Measurements from ENCODE around the gene KCNJ12. TPM values are rescaled to one million over a fixed set of nuclear protein-coding genes. Genes with fewer than 3 reads are reported as not detected.
"Not testable (repeated sequence)": the region's sequence is repeated elsewhere in the genome, so short reads cannot be mapped to it uniquely, and the experiment has no call there.

KCNJ12 gene
- total RNA-seq, 2 donors from 2014 or later, result not detected

GRCh38 chr17:21345236-21345635, 30.9 kb upstream of the KCNJ12 start:
- H3K27me3 Mint-ChIP-seq, result no peaks in the 10 kb centered on the region
- no peaks in the 10 kb centered on the region for H3K9me3 Mint-ChIP-seq
- H3K4me3 Mint-ChIP-seq, result no peak overlapping the region
- no peak overlapping the region for H3K27ac Mint-ChIP-seq
- DNase-seq (ENCODE audit: low spot score) (no peak), ATAC-seq (no peak)
- H3K36me3 Mint-ChIP-seq, result no peaks in the 10 kb centered on the region
- peaks cover 0 to 7% of the 10 kb centered on the region in 2 donors for H3K4me1 Mint-ChIP-seq (ENCODE audit: low read depth in 2 of 2)

DNA sequence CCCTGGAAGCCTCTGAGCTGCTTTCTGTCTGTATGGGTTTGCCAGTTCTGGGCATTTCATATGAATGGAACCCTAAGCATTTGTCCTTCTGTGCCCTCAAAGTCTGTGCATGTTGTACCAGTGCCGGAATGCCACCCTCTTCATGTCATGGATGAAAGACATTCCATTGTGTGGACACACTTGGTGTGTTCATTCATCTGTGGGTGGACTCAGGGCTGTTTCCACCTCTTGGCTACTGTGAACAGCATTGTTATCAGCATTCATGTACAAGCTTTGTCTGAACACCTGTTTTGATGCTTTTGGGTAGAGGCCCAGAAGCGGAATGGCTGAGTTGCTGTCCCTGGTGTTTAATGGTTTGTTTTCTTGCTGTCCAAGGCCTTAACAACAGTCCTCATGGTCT, 30.1 kb upstream of the KCNJ12 start:
- H3K36me3 Mint-ChIP-seq; DNase-seq (ENCODE audit: low spot score); H3K4me1 Mint-ChIP-seq (ENCODE audit: low read depth in 2 of 2); ATAC-seq; H3K4me3 Mint-ChIP-seq; H3K27ac Mint-ChIP-seq; H3K9me3 Mint-ChIP-seq; H3K27me3 Mint-ChIP-seq: not testable (repeated sequence)

DNA sequence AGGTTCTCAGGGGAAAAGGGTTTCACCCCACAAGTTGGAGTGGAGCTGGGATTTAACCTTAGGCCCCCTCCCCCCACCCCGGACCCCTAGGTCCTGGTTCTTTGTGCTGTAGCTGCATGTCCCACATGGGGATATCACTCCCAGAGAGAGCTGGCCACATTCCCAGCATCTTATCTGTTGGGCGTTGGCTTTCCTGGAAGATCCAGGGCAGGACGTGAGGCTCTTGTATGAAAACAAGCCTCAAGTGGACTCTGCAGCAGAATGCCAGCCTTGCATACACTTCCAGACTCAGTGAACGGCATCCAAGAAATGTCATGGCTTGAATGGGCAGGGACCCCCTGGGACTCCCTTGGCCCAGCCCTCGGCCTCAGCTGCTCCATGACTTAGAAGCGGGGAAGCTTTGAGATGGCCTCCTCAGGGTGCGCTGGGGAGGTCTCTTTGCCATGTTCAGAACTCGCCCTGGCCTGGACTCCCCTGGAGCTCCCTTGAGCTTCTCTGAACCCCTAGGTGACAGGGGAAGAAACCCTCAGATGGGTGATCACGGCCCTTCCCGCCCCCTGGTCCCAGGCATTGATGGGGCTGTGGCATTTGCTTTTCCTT, 29.4 kb upstream of the KCNJ12 start:
- not testable (repeated sequence) for H3K4me1 Mint-ChIP-seq (ENCODE audit: low read depth in 2 of 2); H3K9me3 Mint-ChIP-seq; H3K4me3 Mint-ChIP-seq; H3K36me3 Mint-ChIP-seq; H3K27me3 Mint-ChIP-seq; H3K27ac Mint-ChIP-seq; DNase-seq (ENCODE audit: low spot score); ATAC-seq

GRCh38 chr17:21347660-21348059, 28.5 kb upstream of the KCNJ12 start:
- H3K4me3 Mint-ChIP-seq; H3K27ac Mint-ChIP-seq; H3K4me1 Mint-ChIP-seq (ENCODE audit: low read depth in 2 of 2); ATAC-seq; DNase-seq (ENCODE audit: low spot score); H3K36me3 Mint-ChIP-seq; H3K9me3 Mint-ChIP-seq; H3K27me3 Mint-ChIP-seq: not testable (repeated sequence)

GRCh38 chr17:21348081-21348925, 27.9 kb upstream of the KCNJ12 start:
- not testable (repeated sequence) for H3K9me3 Mint-ChIP-seq; H3K27ac Mint-ChIP-seq; DNase-seq (ENCODE audit: low spot score)

GRCh38 chr17:21348926-21349261, 27.3 kb upstream of the KCNJ12 start:
- DNase-seq (ENCODE audit: low spot score); H3K36me3 Mint-ChIP-seq; H3K27me3 Mint-ChIP-seq; H3K4me1 Mint-ChIP-seq (ENCODE audit: low read depth in 2 of 2); H3K4me3 Mint-ChIP-seq; H3K27ac Mint-ChIP-seq; H3K9me3 Mint-ChIP-seq: not testable (repeated sequence)
- ATAC-seq, result peak in 1 of 2 donors; percentile 2

More at GRCh38 chr17:21348081-21348925, 27.9 kb upstream of the KCNJ12 start:
- H3K27me3 Mint-ChIP-seq; H3K36me3 Mint-ChIP-seq; H3K4me3 Mint-ChIP-seq; H3K4me1 Mint-ChIP-seq (ENCODE audit: low read depth in 2 of 2): not testable (repeated sequence)
- ATAC-seq, result peak in 1 of 2 donors; percentile 7

- not testable (repeated sequence) for H3K4me3 Mint-ChIP-seq; H3K36me3 Mint-ChIP-seq; H3K27ac Mint-ChIP-seq; H3K27me3 Mint-ChIP-seq; H3K9me3 Mint-ChIP-seq; ATAC-seq; DNase-seq (ENCODE audit: low spot score); H3K4me1 Mint-ChIP-seq (ENCODE audit: low read depth in 2 of 2)
Observed at GRCh38 chr17:21349358-21350050, 26.7 kb upstream of the KCNJ12 start.

DNA sequence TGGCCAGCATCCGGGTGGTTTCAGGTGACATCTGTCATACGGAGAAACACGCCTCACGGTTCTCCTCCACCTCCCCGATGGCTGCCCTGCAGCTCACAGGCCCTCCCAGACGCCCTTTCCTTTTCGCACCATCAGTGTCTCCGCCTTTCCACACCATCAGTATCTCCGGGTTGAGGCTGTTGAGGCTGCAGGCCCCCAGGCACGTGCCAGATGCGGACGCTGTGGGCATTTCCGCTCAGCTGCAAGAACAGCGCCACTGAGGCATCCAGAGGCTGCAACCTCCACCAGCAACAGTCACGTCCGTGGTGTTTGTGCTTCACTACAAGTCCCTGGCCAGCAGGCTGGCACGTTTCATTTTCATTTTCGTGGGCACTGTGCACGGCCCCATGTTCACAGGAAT, 25.7 kb upstream of the KCNJ12 start:
- H3K27me3 Mint-ChIP-seq; DNase-seq (ENCODE audit: low spot score); H3K4me3 Mint-ChIP-seq; H3K27ac Mint-ChIP-seq; H3K36me3 Mint-ChIP-seq; H3K4me1 Mint-ChIP-seq (ENCODE audit: low read depth in 2 of 2); H3K9me3 Mint-ChIP-seq: not testable (repeated sequence)
- ATAC-seq, result peak in 1 of 2 donors; percentile 43

GRCh38 chr17:21351366-21352065, 24.6 kb upstream of the KCNJ12 start:
- H3K9me3 Mint-ChIP-seq, result no peaks in the 10 kb centered on the region

GRCh38 chr17:21352221-21352980, 23.8 kb upstream of the KCNJ12 start:
- Mint-ChIP-seq H3K36me3 (no peaks in the 10 kb centered on the region), H3K27ac (no peak overlapping the region), H3K27me3 (no peaks in the 10 kb centered on the region), H3K4me1 (ENCODE audit: low read depth in 2 of 2) (peaks cover 0 to 7% of the 10 kb centered on the region in 2 donors), H3K4me3 (no peak overlapping the region), H3K9me3 (no peaks in the 10 kb centered on the region)
- no peak for DNase-seq (ENCODE audit: low spot score)
- no peak for ATAC-seq

More at GRCh38 chr17:21351366-21352065, 24.6 kb upstream of the KCNJ12 start:
- Mint-ChIP-seq H3K27me3 (no peaks in the 10 kb centered on the region), H3K36me3 (no peaks in the 10 kb centered on the region), H3K4me1 (ENCODE audit: low read depth in 2 of 2) (peaks cover 0 to 7% of the 10 kb centered on the region in 2 donors), H3K27ac (no peak overlapping the region), H3K4me3 (no peak overlapping the region)
- ATAC-seq (no peak), DNase-seq (ENCODE audit: low spot score) (no peak)

GRCh38 chr17:21352981-21353265, 23.2 kb upstream of the KCNJ12 start:
- Mint-ChIP-seq H3K9me3 (no peaks in the 10 kb centered on the region), H3K4me3 (no peak overlapping the region), H3K27ac (no peak overlapping the region), H3K36me3 (no peaks in the 10 kb centered on the region), H3K4me1 (ENCODE audit: low read depth in 2 of 2) (peaks cover 0 to 4% of the 10 kb centered on the region in 2 donors), H3K27me3 (no peaks in the 10 kb centered on the region)
- no peak for DNase-seq (ENCODE audit: low spot score)
- no peak for ATAC-seq

- DNase-seq (ENCODE audit: low spot score) (no peak), ATAC-seq (no peak)
- no peaks in the 10 kb centered on the region for H3K36me3 Mint-ChIP-seq
- no peak overlapping the region for H3K27ac Mint-ChIP-seq
- H3K4me1 Mint-ChIP-seq (ENCODE audit: low read depth in 2 of 2), result peaks cover 0 to 4% of the 10 kb centered on the region in 2 donors
- no peak overlapping the region for H3K4me3 Mint-ChIP-seq
- H3K9me3 Mint-ChIP-seq, result no peaks in the 10 kb centered on the region
- no peaks in the 10 kb centered on the region for H3K27me3 Mint-ChIP-seq
Observed at GRCh38 chr17:21353326-21354010, 22.7 kb upstream of the KCNJ12 start.
